Tongue (tissue), 1 donor: ENCODE data around the gene IFNL4. TPM values are rescaled to one million over a fixed set of nuclear protein-coding genes. Genes with fewer than 3 reads are reported as not detected.

Experiments
- total RNA-seq: library from RNA; depleted of rRNA; stranded (reverse); fragments of >200 nt; gene quantifications from one replicate; pipeline ENCODE4 v1.2.3, GENCODE V29; 2014

Gene IFNL4
- total RNA-seq, 1 donor from 2014 or later, result not detected

Other genes with a start within 250 kb of the IFNL4 start
- 1.6 TPM for gene FBXO27, start 216.3 kb downstream of the IFNL4 start, total RNA-seq
- gene ACP7, start 164.5 kb downstream of the IFNL4 start, total RNA-seq, result not detected
- gene PAK4, start 123.1 kb downstream of the IFNL4 start, total RNA-seq, result 10.3 TPM
- 4.5 TPM for gene NCCRP1, start 51.9 kb downstream of the IFNL4 start, total RNA-seq
- not detected for gene SYCN, start 44.6 kb downstream of the IFNL4 start, total RNA-seq
- not detected for gene IFNL3, start 3.9 kb downstream of the IFNL4 start, total RNA-seq
- not detected for gene IFNL2, start 19.5 kb upstream of the IFNL4 start, total RNA-seq
- not detected for gene IFNL1, start 47.6 kb upstream of the IFNL4 start, total RNA-seq
- gene LRFN1, start 72.0 kb upstream of the IFNL4 start, total RNA-seq, result 0.92 TPM
- gene GMFG, start 87.2 kb upstream of the IFNL4 start, total RNA-seq, result 8.2 TPM
- 36.4 TPM for gene SAMD4B, start 93.6 kb upstream of the IFNL4 start, total RNA-seq
- gene PAF1, start 142.2 kb upstream of the IFNL4 start, total RNA-seq, result 18.9 TPM
- gene MED29, start 142.5 kb upstream of the IFNL4 start, total RNA-seq, result 15.2 TPM
- gene ZFP36, start 158.0 kb upstream of the IFNL4 start, total RNA-seq, result 24.5 TPM
- gene PLEKHG2, start 163.8 kb upstream of the IFNL4 start, total RNA-seq, result 20.9 TPM
- gene RPS16, start 187.1 kb upstream of the IFNL4 start, total RNA-seq, result 106 TPM
- 62.2 TPM for gene SUPT5H, start 196.7 kb upstream of the IFNL4 start, total RNA-seq
- gene TIMM50, start 232.0 kb upstream of the IFNL4 start, total RNA-seq, result 27.1 TPM